GM21360 (cell line): Measurements from ENCODE around the gene PFKFB4.

ENCODE experiments used
- ATAC-seq: cut with Tn5 transposase; IDR thresholded peaks from one replicate; pipeline ENCODE4 v1.9.1; 2021; ENCODE audit warnings: mild to moderate bottlenecking, moderate library complexity; ENCODE audit not compliant: unreplicated experiment

The PFKFB4 gene

DNA sequence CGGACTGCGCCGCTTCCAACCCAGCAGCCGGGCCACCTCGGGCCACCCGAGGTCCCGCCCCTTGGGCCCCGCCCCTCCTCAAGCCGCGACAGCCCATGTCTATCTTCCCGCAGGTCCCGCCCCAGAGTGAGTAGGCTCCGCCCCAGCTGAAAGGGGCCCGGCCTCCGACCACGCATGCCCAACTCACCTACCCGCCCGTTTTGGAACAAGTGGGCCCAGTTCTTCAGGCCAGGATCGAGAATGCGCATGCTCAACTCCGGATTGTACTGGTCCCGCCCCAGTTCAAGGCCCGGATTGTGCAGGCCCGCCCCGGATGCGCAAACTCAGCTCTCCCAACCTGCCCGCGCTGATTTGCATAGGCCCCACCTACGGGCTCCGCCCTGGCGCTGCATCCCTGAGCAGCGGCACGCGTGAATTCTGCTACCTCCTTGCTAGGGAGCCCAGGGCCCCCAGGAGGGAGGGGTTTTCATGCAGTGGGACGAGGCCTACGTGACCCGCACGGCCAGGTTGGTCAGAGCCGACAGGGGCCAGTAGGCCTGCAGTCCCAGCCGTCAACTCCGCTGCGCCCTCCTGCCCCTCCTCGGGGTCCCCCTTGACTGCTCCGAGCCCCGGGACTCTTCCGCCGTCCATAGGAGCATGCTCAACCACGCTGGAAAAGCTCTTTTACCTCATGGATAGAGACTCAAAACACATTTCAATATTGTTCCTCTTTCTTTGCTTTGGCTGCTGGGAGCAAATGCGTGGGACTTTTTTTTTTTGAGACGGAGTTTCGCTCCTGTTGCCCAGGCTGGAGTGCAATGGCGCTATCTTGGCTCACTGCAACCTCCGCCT is at the start of gene PFKFB4:
Gene PFKFB4 (minus strand): TSS at position 8 of the 831 bp plus-strand sequence. CDS start 26 bp downstream, outside the sequence.
- peak; percentile 76 for ATAC-seq

DNA sequence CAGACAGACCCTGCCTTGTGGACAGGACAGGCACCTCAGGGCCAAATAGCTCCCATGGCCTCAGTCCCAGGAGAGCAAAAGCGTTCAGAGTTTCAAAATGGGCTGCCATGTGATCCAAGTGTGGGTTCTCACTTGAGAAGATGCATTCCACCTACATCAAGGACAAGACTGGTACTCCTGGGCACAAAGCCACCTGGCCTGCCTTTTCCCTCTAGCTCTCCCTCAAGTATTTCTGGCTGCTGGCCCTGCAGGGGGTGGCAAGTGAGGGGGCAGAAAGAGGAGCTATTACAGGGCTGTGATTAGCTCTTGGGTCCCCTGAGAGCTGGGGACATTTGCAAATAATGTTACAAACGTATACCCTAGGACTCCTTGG is 45.0 kb upstream of the PFKFB4 start:
- ATAC-seq = no peak

DNA sequence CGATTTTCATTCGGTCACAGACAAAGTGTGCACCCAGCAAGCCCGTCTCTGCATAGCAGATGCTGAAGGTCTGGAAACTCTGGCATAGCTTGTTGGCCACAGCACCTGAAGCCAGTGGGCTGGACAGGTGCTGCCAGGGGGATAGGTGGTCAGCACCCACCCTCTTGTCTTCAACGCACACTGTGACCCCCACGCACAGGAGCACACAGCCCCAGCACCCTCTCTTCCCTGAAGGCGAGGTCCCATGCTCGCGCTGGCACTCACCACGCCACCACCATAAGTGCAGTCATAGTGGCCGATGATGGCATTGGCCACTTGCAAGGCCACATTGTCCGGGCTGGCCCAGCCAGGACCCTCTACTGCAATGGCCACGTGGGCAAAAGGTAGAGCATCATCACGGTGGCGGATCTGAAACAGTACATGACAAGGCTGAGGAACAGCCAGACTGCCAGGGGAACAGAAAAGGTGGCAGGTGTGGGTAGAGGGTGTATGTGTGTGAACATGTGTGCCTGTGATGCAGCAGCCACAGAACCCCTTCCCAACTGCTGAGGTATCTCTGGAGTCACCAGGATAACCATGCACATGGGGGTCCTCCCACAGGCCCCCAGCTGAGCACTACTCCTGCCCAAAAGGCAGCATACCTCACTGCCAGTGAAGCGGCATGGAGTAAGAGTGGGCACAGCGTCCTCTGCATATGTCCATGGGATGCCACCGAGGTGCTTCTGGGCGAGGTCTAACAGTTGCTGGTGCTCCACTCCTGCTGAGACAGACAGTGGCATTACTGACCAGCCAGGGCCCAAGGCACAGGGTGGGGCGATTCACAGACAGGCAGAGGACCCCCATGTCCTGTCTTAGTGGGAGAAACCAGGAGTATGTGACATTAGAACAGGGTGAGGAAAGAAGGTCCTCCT is 44.4 kb upstream of the PFKFB4 start:
- ATAC-seq = no peak

DNA sequence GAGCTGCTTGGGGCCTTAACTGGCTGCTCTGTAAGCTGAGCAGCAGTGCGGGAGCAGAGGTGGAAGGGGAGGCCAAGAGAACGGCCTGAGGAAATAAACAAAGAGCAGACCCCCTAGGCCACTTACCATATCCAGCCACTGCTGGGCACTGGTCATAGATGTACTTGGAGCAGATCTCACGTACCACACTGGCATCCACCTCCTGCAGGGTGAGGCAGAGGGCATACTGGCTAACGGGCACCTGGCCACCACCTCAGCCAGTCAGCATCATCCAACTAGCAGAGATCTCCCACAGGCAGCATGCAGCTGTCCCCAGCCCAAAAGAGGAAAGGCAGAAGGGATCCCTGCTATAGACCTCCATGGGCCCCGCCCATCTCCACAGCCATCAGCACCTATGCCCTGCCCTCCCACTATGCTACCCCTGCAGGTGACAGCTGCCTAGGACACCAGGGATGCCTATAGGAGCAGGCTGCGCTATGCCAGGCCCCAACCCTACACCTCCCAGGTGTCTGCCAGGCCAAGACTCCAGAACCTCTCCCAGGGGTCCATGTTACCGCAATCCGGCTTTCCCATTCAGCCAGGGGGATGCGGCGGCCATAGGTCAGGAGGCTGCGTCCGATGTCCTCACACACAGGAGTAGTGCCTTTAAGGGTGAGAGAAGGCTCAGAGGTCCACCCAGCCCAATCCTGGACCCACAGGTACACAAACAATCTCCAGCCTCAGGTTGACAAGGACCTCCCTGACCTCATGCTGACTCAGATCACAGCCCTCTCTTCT is 43.1 kb upstream of the PFKFB4 start:
- ATAC-seq = no peak

DNA sequence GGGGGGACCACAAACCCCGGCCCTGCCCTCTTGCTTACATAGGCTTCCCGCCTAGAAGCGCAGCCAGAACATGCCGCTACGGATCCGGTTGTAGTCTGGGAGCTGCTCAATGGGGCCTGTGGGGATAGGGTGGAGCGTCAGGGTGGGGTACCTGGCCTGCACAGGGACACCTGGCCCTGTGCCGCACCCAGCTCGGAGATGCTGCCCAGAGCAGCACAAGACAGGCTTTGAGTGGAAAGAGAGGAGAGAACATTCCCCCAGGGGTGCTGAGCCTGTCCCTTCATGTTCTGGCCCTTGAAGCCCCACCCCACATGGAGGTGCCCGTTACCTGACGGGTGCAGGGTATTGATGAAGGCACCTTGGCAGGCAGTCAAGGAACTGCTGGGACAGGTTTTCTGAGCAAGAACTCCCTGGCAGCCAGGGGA is 42.5 kb upstream of the PFKFB4 start:
- ATAC-seq = no peak

DNA sequence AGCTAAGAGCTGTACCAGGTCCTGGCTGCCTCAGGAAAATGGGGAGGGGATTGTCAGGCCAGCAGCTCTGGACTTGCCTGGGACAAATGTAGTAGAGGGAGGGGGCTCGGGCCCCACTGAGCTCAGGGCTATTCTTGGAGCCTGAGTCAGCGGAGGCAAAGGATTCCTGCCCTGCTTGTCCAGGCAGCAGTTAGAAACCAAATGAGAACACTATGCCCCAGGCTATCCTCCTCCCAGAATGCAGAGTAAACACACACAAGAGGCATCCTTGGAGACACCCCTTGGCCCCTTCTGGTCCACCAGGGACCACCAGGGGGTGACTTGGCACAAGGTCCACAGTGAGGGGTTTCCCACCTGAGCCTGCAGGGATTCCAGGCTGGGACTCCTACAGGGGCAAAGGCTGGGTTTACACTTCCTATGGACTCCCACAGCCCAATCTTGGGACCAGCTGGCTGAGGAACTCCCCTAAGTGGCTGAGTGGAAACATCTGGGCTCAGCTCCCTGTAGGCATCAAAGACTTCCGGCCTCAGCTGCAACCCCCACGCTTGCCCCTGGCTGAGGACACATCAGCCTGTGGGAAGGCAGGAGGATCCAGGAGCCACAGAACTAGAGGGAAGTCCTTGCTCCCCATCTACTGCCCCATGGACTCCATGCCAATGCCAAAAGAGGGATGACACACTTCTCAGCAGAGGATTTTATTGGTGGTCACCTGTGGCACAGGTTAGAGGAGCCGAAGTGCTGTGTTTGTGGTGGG is 41.9 kb upstream of the PFKFB4 start:
- no peak for ATAC-seq

DNA sequence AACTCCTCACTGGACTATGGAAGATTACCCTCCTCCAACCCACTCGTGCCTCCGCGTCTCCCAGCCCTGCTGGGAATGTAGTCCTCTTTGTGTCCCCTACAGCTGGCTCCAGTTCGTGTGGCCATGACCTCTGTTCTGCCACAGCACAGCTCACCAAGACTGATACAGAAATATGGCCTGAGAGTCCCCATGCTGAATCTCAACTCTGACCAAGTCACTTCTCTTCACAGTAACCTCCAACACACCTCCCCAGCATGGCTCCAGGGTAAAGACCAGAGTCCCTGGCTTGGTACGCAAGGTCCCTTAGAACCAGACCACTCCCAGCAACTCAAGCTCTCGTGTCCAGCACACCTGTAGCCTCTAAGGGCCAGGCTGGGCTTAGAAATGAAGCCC is 40.8 kb upstream of the PFKFB4 start:
- no peak for ATAC-seq

DNA sequence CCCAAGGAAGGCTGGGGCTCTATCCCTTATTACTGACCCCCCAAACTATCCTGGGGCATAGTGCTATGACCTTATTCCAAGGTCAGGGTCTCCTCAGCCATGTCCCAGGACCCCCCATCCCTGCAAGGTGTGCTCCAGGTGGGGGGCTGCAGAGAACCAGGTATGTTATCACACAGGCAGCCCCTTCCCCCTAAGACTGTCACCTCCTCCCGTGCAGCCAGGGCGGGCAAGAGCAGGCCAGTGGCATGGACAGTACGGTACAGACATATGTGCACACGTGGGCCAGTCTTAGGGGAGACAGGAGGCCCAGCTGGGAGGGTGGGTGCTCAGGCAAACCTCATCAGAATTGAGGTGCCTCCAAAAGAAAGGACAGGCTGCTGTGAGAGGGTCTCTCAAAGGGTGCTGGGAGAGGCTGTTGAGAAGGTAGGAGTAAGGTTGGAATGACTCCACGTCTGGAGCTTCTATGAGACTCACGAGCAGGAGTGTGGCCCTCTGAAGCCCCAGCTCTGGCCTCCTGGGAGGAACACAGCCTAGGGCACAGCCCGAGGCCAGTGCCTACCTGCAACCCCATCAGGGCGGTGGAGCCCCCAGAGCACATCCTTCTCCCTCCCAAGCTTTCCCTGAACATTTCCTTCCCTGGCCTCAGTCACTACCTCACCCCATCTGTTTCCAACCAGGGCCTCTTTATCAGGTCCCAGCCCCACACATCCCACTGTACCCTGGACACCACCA is 40.2 kb upstream of the PFKFB4 start:
- no peak for ATAC-seq

DNA sequence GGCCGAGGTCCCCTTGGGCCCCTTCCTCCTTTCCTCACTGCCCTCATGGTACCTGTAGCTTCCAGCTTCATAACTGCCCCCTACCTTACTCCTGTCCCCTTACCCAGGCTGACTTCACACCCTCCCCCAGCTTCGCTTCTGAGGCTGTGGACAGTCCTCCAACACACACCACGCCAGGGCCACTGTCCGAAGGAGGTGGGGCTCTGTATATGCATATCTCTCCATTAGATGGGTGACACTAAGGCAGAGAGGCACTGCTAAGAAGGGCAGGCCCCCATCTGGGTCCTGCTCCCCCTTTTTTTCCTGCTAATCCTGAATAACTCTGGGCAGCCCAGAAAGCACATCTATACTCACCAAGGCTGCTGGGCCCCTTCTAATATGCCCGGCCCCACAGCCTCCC is 39.6 kb upstream of the PFKFB4 start:
- no peak for ATAC-seq

DNA sequence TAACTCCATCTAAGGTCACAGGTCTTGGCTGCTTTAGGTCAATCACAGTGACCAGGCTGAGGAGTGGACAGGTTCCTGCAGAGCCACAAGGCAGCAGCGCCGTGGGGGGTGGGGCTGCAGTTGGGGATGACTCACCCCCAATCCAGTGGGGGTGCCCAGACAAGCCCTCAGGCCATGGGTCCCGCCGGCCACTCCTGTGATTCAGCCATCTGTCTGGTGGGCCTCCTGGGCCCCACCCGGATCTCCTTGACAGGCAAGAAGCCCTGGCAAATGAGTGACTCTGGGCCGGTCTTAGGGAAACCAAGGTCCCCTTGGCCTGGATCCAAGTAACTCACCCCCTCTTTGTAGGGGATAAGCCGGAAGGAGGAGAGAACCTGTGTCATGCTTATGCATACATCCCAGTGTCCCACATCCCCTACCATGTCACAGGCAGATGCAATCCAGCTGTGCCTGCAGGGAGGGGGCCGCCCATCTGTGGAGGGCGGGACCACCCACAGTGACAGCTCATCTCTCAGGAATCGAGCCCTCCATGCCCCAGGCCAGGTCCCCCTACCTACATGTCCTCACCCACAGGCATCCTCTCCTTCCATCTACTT is 39.0 kb upstream of the PFKFB4 start:
- no peak for ATAC-seq

DNA sequence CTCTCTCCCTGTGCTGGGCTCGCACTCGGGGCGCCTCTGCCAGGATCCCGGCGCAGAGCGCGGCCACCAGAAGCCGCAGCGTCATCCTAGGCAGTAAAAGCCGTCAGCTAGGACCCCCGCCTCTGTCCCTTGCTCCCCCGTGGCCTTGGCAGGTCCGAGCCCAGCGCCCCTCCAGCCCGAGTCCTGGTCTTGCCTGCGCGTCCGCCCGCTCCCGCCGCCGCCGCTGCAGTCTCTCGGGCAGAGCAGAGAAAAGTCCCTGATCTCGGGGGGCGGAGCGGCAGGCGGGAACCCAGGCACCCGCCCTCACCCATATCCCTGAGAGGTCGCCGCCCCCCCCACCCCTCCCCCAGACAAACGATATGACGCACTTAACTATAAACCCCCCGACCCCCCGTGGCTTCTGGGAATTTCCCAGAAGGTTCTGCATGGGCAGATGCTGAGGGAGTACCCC is 38.5 kb upstream of the PFKFB4 start, which contains the start of gene COL7A1:
Gene COL7A1 (minus strand): TSS at position 255 of the 451 bp plus-strand sequence. CDS start 170 bp downstream, at position 85.
- ATAC-seq = no peak

DNA sequence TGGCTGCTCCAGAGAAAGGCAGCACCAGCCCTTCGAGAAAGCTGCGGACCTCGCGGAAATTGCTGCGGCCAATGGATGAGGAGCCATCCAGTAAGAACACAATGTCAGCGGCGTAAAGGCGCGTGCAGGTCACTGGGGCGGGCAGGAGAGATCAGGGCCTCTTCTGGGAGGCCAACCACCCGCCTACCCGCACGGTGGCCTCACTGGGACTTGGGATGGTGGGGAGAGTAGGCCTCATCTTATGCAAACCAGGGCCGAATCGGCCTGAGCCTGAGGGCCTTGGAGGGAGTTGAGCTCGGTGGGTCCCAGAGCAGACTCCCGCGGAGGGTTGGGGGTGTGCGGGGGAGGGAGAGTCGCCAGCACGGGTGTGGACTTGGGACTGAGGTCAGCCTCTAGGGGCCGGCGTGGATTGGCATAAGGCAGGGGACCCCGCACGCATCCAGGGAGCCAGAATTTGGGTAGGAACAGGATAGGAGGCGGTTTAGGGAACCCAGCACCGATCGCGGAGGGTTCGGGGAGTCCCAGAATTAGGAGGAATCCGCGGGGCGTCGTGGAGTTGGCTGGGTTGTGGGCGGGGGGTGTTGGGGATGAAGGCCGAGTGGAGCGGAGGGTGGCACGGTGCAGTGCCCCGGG is 37.9 kb upstream of the PFKFB4 start:
- no peak for ATAC-seq

DNA sequence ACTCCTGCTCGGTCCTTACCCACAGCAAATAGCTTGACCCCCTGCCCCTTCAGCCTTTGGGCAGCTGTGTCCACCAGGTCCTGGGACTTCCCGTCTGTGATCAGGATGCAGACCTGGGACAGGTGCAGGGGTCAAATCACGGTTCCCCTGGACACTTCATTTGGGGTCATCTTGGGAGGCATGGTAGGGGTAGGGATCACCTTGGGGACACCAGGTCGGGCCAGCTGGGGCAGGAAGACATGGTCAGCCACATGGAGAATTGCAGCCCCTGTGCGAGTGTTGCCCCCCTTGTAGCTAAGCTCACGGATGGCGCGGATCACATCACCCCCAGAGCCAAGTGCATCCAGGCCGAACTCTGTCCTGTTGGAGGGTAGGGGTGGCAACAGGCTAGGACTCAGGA is 36.7 kb upstream of the PFKFB4 start:
- no peak for ATAC-seq

DNA sequence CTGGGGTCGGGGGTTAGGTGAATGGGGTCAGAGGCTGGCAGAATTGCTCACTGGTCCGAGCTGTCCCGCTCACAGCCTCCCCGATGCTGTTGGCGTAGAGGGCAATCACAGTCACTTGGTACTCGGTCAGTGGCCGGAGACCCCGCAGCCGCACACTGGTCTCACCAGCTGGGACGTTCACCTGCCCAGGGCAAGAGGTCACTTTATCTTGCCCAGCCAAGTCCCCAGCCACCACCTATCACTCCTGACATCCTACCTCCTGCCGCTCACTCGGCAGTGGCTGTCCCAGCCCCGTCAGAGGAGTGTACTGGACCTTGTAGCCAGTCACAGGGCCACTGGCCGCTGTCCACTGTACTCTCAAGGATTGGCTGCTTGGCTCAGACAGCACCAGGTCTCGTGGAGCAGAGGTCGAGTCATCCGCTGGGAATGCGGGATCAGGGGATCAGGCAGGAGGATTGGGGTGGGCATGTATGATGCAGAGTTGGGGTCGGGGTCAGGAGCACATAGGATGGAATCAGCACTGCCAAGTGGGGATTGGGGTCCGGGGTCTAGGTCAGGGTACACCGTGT is 36.0 kb upstream of the PFKFB4 start:
- no peak for ATAC-seq

DNA sequence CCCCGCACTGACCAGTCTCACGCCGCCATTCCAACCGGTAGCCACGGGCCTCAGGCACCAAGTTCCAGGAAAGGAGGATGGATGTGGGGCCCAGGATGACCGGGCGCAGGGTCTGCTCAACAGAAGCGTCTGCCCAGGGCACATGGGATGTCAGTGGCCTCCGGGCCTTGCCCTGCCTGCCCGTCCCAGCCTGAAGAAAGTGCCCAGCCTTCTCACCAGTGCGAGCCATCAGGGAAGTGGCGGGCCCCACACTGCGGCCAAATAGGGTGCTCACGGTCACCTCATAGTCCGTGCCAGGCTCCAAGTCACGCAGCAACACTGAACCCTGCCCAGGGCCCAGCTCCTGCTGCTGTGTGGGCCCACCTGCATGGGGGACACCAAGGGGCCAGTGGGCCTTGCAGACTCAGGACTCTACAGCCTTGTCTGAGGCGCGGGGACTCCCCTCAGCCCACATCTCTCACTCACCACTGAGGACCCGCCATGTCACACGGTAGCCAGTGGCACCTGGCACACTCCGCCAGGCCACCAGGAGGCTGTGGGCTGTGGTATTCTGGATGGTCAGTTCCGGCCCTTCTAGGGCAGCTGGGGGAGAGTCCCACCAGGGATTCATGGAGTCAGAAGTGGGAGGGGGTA is 35.4 kb upstream of the PFKFB4 start:
- ATAC-seq = no peak

DNA sequence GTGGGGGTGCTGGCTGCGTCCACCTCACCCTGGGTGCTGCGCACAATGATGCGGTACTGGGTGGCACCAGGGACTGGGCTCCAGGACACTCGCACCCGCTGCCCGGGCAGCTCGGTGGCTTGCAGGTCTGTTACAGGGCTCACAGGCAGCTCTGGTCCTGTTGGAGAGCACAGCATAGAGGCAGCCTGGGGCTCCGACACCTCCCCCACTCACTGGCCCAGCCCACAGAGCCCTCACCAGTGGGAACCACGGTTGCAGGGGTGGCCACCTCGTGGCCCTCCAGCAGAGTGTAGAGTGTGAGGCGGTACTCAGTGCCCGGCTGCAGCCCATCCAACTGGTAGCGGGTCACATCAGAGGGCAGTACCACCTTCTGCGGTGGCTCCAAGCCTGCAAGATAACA is 34.8 kb upstream of the PFKFB4 start:
- no peak for ATAC-seq

DNA sequence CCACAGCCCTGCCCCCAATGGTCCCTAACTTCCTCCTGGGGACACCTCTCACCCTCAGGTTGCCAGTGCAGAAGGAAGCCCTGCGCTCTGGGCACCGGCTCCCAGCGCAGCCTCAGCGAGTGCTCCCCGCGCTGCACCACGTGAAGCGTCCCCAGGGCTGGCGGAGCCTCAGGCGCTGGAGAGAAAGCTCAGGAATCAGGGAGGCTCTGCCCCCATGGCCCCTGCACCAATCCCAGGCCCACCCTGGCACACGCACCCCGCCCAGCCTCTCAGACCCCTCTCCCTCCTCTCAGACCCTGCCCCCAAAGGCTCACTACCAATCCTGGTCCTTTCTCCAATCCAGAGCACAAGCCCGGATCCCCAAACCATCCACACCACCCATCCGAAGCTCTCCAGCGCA is 31.6 kb upstream of the PFKFB4 start:
- no peak for ATAC-seq

DNA sequence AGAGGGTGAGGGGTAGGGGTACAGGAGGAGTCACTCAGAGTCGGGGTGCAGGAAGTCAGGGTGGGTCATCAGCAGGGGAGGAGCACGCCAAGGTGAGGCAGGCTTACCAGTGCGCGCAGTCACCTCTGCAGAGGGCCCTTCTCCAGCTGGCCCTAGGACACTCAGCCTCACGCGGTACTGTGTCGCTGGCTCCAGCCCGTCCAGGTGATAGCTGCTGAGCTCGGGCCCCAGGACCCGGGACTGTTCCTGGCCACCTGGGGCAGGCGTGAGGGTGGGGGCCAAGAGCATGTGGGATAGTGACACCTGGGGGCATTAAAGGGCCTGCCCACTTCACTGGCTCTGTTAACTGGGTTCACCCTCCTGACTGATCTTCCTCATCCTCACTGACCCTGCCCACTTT is 31.1 kb upstream of the PFKFB4 start:
- no peak for ATAC-seq
